Skeletal muscle tissue (tissue), 4 donors: ENCODE measurements around the gene NUMB. TPM values are rescaled to one million over a fixed set of nuclear protein-coding genes. Genes with fewer than 3 reads are reported as not detected.

ENCODE experiments used
- H3K27ac ChIP-seq: one replicate; pipeline ENCODE4 v1.7.0; 2013; ENCODE audit warnings: mild to moderate bottlenecking, low read depth, low read length, inconsistent platforms
- H3K27me3 ChIP-seq, 3 donors: one replicate each; pipeline ENCODE4 v1.7.0; 2013; ENCODE audit warnings: low read length in 3 of 3; ENCODE audit not compliant: control insufficient read depth in 3 of 3, insufficient read depth in 3 of 3
- H3K36me3 ChIP-seq, 3 donors: one replicate each; pipeline ENCODE4 v1.7.0; 2013; ENCODE audit warnings: low read length in 3 of 3; ENCODE audit not compliant: control insufficient read depth in 3 of 3, insufficient read depth in 3 of 3
- H3K4me1 ChIP-seq, 3 donors: one replicate each; pipeline ENCODE4 v1.7.0; 2013; ENCODE audit warnings: low read length in 3 of 3, mild to moderate bottlenecking in 3 of 3; ENCODE audit not compliant: control insufficient read depth in 3 of 3, insufficient read depth in 3 of 3
- H3K4me3 ChIP-seq, 3 donors: one replicate each; pipeline ENCODE4 v1.7.0; 2013; ENCODE audit warnings: low read length in 3 of 3
- H3K9ac ChIP-seq, 3 donors: one replicate each; pipeline ENCODE4 v1.7.0; 2013; ENCODE audit warnings: low read length in 3 of 3, mild to moderate bottlenecking in 3 of 3, moderate library complexity in 2 of 3, low read depth in 1 of 3
- H3K9me3 ChIP-seq, 3 donors: one replicate each; pipeline ENCODE4 v1.7.0; 2013; ENCODE audit warnings: low read length in 3 of 3; ENCODE audit not compliant: control insufficient read depth in 3 of 3
- total RNA-seq: library from RNA; depleted of rRNA; stranded (reverse); fragments of >200 nt; gene quantifications from one replicate; pipeline ENCODE4 v1.2.3, GENCODE V29; 2014
- donor health status: Osteomylitis.

Gene NUMB
- total RNA-seq, 1 donor from 2014 or later = 17.2 TPM

- Histone ChIP-seq H3K27me3 (no peaks in the 10 kb centered on the region), H3K36me3 (no peaks in the 10 kb centered on the region), H3K9me3 (no peaks in the 10 kb centered on the region), H3K4me3 (no peak overlapping the region), H3K27ac (no peak overlapping the region), H3K4me1 (no peaks in the 10 kb centered on the region), H3K9ac (no peak overlapping the region)
Measured at GRCh38 chr14:73478684-73479083, 20.3 kb upstream of the NUMB start.

- Histone ChIP-seq H3K9ac (no peak overlapping the region), H3K4me1 (no peaks in the 10 kb centered on the region)
Measured at GRCh38 chr14:73477618-73478266, 19.4 kb upstream of the NUMB start.

GRCh38 chr14:73476451-73476931 lies 18.1 kb upstream of the NUMB start:
- Histone ChIP-seq H3K4me1 (no peaks in the 10 kb centered on the region), H3K27me3 (no peaks in the 10 kb centered on the region), H3K9me3 (no peaks in the 10 kb centered on the region), H3K4me3 (no peak overlapping the region), H3K27ac (no peak overlapping the region), H3K36me3 (no peaks in the 10 kb centered on the region), H3K9ac (no peak overlapping the region)

More at GRCh38 chr14:73477618-73478266, 19.4 kb upstream of the NUMB start:
- H3K27me3 ChIP-seq = no peaks in the 10 kb centered on the region
- H3K36me3 ChIP-seq = no peaks in the 10 kb centered on the region
- H3K27ac ChIP-seq = no peak overlapping the region
- no peaks in the 10 kb centered on the region for H3K9me3 ChIP-seq
- H3K4me3 ChIP-seq = no peak overlapping the region

GRCh38 chr14:73474952-73475351 lies 16.6 kb upstream of the NUMB start:
- Histone ChIP-seq H3K9ac (no peak overlapping the region), H3K36me3 (no peaks in the 10 kb centered on the region), H3K4me3 (no peak overlapping the region), H3K4me1 (no peaks in the 10 kb centered on the region), H3K27ac (no peak overlapping the region), H3K9me3 (no peaks in the 10 kb centered on the region), H3K27me3 (no peaks in the 10 kb centered on the region)

GRCh38 chr14:73472185-73473114 lies 14.1 kb upstream of the NUMB start:
- Histone ChIP-seq H3K9ac (no peak overlapping the region), H3K4me1 (peaks cover 0 to 2% (median 0%) of the 10 kb centered on the region in 3 donors), H3K4me3 (no peak overlapping the region), H3K9me3 (no peaks in the 10 kb centered on the region), H3K27ac (no peak overlapping the region), H3K27me3 (no peaks in the 10 kb centered on the region), H3K36me3 (no peaks in the 10 kb centered on the region)

GRCh38 chr14:73471582-73472184 lies 13.3 kb upstream of the NUMB start:
- H3K9me3 ChIP-seq = no peaks in the 10 kb centered on the region
- H3K4me1 ChIP-seq = peaks cover 0 to 2% (median 0%) of the 10 kb centered on the region in 3 donors
- no peak overlapping the region for H3K27ac ChIP-seq
- H3K27me3 ChIP-seq = no peaks in the 10 kb centered on the region
- H3K9ac ChIP-seq = no peak overlapping the region
- H3K36me3 ChIP-seq = no peaks in the 10 kb centered on the region
- H3K4me3 ChIP-seq = no peak overlapping the region

GRCh38 chr14:73468828-73469375 lies 10.6 kb upstream of the NUMB start:
- Histone ChIP-seq H3K27ac (no peak overlapping the region), H3K36me3 (no peaks in the 10 kb centered on the region), H3K27me3 (no peaks in the 10 kb centered on the region), H3K9me3 (no peaks in the 10 kb centered on the region), H3K4me3 (no peak overlapping the region), H3K4me1 (peaks cover 0 to 2% (median 0%) of the 10 kb centered on the region in 3 donors), H3K9ac (no peak overlapping the region)

- Histone ChIP-seq H3K9ac (no peak overlapping the region), H3K4me3 (no peak overlapping the region), H3K4me1 (peaks cover 0 to 2% (median 1%) of the 10 kb centered on the region in 3 donors), H3K27ac (no peak overlapping the region), H3K27me3 (no peaks in the 10 kb centered on the region), H3K9me3 (no peaks in the 10 kb centered on the region), H3K36me3 (no peaks in the 10 kb centered on the region)
Measured at GRCh38 chr14:73467800-73468199, 9.5 kb upstream of the NUMB start.

- no peak overlapping the region for H3K4me3 ChIP-seq
- H3K4me1 ChIP-seq = peaks cover 2 to 6% (median 5%) of the 10 kb centered on the region in 3 donors
- H3K27ac ChIP-seq = no peak overlapping the region
- H3K27me3 ChIP-seq = no peaks in the 10 kb centered on the region
- H3K36me3 ChIP-seq = no peaks in the 10 kb centered on the region
- no peaks in the 10 kb centered on the region for H3K9me3 ChIP-seq
- H3K9ac ChIP-seq = no peak overlapping the region
Measured at GRCh38 chr14:73467377-73467776, 9.0 kb upstream of the NUMB start.
